Choroid plexus epithelial cell (primary cell): Measurements from ENCODE around the gene PDLIM7.

Source experiments
- DNase-seq: peaks from one replicate; pipeline ENCODE4 v3.0.0-alpha.2; 2010; ENCODE audit warnings: low read depth
- H3K4me3 ChIP-seq: 2 replicates; pipeline ENCODE4 v1.5.1; 2011; ENCODE audit warnings: low read depth, mild to moderate bottlenecking, control low read depth, low read length, moderate library complexity
- TF ChIP-seq, protein P1 (sequence below): conservative IDR thresholded peaks from 2 replicates; pipeline ENCODE4 v1.5.1; 2011; ENCODE audit warnings: low read depth, mild to moderate bottlenecking, control low read depth, inconsistent platforms, low read length, moderate library complexity

Gene PDLIM7

DNA sequence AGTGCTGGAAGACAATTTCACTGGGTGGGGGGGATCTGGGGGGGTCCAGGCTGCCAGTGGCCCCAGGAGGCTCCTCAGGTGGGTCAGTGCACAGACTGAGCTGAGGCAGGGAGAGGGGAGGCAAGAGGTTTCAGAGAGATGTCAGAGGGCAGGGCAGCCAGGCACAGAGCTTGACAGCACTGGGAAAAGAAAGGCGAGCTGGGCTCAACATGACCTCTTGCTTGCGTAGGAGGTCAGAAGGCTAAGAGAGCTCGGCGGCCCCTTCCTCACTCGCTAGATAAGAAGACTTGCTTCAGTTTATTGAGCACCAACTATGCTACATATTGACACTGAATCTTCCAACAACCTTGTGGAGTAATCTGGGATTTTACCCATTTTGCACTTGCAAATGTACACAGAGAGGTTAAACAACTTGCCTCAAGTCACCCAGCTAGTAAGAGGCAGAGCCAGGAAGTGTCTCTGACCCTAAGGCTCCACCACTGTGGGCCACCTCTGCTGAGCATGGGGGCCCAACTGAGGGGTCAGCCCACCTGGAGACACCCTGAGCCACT lies 3.5 kb downstream of the PDLIM7 start:
- H3K4me3 ChIP-seq: peak overlapping the region; percentile 83
- TF ChIP-seq, protein P1, sequence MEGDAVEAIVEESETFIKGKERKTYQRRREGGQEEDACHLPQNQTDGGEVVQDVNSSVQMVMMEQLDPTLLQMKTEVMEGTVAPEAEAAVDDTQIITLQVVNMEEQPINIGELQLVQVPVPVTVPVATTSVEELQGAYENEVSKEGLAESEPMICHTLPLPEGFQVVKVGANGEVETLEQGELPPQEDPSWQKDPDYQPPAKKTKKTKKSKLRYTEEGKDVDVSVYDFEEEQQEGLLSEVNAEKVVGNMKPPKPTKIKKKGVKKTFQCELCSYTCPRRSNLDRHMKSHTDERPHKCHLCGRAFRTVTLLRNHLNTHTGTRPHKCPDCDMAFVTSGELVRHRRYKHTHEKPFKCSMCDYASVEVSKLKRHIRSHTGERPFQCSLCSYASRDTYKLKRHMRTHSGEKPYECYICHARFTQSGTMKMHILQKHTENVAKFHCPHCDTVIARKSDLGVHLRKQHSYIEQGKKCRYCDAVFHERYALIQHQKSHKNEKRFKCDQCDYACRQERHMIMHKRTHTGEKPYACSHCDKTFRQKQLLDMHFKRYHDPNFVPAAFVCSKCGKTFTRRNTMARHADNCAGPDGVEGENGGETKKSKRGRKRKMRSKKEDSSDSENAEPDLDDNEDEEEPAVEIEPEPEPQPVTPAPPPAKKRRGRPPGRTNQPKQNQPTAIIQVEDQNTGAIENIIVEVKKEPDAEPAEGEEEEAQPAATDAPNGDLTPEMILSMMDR: no peak
- DNase-seq: no peak

DNA sequence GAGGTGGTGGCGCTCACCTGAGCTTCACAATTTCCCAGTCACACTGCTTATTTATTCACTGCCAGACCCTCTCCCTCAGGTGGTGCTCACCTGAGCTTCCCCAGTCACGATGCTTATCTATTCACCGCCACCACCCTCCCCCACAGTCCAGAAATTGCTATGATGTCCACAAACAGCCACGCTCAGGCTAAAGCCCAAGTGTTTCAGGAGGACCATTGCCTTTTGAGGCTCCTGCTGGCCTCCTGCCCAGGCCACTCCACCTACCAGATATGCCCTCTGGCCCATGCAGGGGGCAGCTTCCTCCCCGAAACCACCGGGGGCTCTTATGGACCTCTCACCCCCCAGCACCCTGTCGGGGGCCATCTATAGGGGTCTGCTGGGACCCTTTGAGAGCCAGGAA lies 4.6 kb downstream of the PDLIM7 start:
- TF ChIP-seq, protein P1: no peak
- DNase-seq: no peak
- H3K4me3 ChIP-seq: no peak overlapping the region

DNA sequence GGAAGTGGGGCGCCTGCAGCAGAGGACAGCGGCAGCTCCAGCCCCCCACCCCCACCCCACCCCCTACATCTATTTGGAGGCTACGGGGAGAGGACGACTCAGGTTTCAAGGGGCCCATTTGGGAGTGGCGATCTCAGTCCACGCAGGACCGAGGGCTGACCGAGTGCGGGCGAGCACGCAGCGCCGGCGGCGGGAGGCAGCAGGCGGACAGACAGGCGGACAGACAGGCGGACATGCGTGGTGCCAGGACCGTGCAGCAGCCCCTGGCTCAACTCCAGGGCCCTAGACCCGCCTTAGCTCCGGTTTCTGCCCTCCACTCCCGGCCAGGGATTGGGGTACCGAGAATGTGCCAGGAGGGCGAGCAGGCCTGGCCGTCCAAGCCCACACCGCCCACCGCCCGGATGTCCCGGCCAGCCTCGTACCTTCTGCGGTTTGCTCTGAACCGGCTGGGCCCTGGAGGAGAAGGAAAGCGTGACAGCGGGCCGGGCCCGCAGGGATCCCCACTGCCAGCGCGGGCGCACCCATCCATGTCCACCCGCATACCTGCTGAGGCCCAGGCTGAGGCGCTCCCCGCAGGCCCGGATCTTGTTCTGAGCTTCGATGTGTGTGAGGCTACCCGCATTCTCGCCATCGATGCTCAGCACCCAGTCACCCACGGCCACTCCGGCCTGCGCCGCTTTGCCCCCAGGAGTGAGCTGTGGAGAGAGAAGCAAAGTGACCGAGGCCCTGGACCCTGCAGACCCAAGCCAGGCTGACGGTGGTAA lies 5.2 kb downstream of the PDLIM7 start:
- no peak for DNase-seq
- H3K4me3 ChIP-seq: no peak overlapping the region
- TF ChIP-seq, protein P1: no peak

DNA sequence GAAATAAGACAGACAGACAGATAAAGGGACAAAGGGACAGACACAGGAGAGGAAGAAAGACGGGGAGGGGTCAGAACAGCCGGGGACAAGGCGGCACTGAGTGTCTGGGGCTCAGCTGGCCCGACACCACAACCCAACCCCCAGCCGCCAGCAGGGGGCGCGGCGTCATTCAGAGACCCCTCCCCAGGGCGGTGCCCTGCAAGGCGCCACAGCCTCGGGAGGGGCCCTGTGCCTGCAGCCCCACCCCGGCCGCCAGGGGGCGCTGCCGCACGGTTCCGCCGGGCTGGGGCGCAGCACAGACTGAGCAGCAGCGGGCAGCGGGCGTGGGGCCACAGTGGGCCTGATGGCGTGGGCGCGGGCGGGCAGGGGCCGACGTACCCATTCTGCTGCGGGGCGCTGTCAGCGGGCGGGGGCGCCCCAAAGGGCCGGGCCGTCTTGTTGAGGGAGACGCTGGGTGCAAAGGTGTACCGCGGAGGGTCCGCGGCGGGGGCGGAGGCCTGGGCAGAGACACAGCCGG lies 5.9 kb downstream of the PDLIM7 start:
- DNase-seq: peak; percentile 55

DNA sequence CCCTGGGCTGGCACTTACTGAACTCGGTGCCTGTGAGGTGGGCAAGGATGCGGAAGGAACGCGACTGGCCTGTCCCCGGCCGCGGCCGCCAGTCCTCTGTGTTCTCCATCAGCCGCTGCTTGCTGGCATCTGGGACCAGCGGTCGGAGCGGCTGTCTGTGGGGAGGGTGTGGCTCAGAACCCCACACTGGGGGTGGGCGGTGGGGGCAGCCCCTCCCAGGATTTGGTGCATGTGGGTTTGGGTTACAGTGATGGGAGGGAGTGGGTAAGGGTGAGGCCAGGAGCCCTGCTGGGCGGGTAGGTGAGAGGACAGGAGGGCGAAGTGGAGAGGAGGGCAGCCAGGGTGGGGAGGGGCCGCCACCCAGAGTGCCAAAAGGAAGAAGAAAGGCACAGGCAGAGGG lies 6.4 kb downstream of the PDLIM7 start:
- no peak overlapping the region for H3K4me3 ChIP-seq
- no peak for DNase-seq
- TF ChIP-seq, protein P1: no peak

More for the DNA sequence above, 5.9 kb downstream of the PDLIM7 start:
- no peak overlapping the region for H3K4me3 ChIP-seq
- TF ChIP-seq, protein P1: peak; percentile 56

DNA sequence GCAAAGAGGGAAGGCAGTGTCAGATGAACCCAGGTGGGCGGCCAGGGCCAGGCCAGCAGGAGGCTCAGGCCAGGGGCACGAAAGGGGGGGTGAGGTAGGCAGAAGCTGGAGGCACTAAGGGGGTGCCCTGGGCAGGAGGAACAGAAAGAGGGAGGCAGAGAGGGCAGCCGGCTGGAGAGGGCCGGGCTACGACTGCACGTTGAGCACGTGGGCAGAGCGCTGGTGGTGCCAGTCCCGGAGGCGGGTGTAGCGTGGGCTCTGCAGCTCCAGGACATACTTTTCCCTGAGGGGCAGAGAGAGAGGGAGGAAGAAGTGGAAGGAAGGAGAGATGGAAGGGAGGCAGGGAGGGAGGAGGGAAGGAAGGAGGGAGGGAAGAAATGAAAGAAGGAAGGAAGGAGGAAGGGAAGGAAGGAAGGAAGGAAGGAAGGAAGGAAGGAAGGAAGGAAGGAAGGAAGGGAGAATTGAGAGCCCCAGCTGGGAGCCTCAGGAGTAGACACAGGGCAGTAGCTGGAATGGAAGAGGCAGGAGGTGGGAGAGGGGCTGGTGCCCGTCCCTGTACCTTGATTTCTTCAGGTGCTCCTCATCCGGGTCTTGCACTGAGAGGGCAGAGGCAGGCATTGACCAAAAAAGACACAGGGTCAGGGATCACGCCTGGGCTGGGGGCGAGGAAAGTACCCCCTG lies 7.0 kb downstream of the PDLIM7 start:
- no peak overlapping the region for H3K4me3 ChIP-seq
- TF ChIP-seq, protein P1: no peak
- DNase-seq: no peak
